Calu3 (cell line): ENCODE results near the gene CMYA5. TPM values are rescaled to one million over a fixed set of nuclear protein-coding genes. Genes with fewer than 3 reads are reported as not detected.

Experiments used
- BruUV-seq: library from RNA; stranded (reverse); fragments of 400-500 nt; replicated peaks from 2 replicates; lab custom pipeline; 2021; lab: Mats Ljungman, UMichigan
- CTCF ChIA-PET: fragments of 300-600 bp; sonication (Branson Sonifier 250); formaldehyde crosslinking; loops from one replicate; lab custom pipeline; 2022; ENCODE audit warnings: antibody characterized with exemption; lab: Charles Lee
- DNase-seq: peaks from one replicate; pipeline ENCODE4 v3.0.0; 2022
- H3K27ac Mint-ChIP-seq: one replicate; pipeline ENCODE4 v1.8.0; 2022; ENCODE audit warnings: mixed read lengths; ENCODE audit not compliant: unreplicated experiment
- H3K27me3 Mint-ChIP-seq: one replicate; pipeline ENCODE4 v1.8.0; 2022; ENCODE audit warnings: mixed read lengths; ENCODE audit not compliant: unreplicated experiment
- H3K36me3 Mint-ChIP-seq: one replicate; pipeline ENCODE4 v1.8.0; 2022; ENCODE audit warnings: mild to moderate bottlenecking, moderate library complexity, mixed read lengths; ENCODE audit not compliant: insufficient read depth, unreplicated experiment
- H3K4me1 Mint-ChIP-seq: one replicate; pipeline ENCODE4 v1.8.0; 2022; ENCODE audit warnings: mild to moderate bottlenecking, low read depth, mixed read lengths; ENCODE audit not compliant: unreplicated experiment
- H3K4me3 Mint-ChIP-seq: one replicate; pipeline ENCODE4 v1.8.0; 2022; ENCODE audit warnings: mild to moderate bottlenecking, low read depth, moderate library complexity, mixed read lengths; ENCODE audit not compliant: unreplicated experiment
- H3K9me3 Mint-ChIP-seq: one replicate; pipeline ENCODE4 v1.8.0; 2022; ENCODE audit warnings: low read depth, mixed read lengths; ENCODE audit not compliant: unreplicated experiment
- CTCF ChIP-seq: fragments of 200-600 bp; IDR thresholded peaks from one replicate; pipeline ENCODE4 v1.8.0; 2022; ENCODE audit warnings: antibody characterized with exemption; ENCODE audit not compliant: unreplicated experiment
- intact Hi-C: fragments of 100-400 bp; cut with micrococcal nuclease; formaldehyde crosslinking; loops from one replicate; pipeline ENCODE4 v1.10.0; 2022; ENCODE audit not compliant: unreplicated experiment
- total RNA-seq: library from RNA; stranded (reverse); gene quantifications from 2 replicates; pipeline ENCODE4 v1.2.3, GENCODE V29; 2022

The CMYA5 gene
- total RNA-seq, 1 experiment from 2014 or later, result 3.3 TPM

- DNase-seq, result no peak
- no peak overlapping the region for H3K27ac Mint-ChIP-seq
- intact Hi-C loops, result no loop called here
- peaks cover 11% of the 10 kb centered on the region for H3K4me1 Mint-ChIP-seq
- no TSS peak for BruUV-seq
- H3K27me3 Mint-ChIP-seq, result no peaks in the 10 kb centered on the region
- no peaks in the 10 kb centered on the region for H3K36me3 Mint-ChIP-seq
- no peaks in the 10 kb centered on the region for H3K9me3 Mint-ChIP-seq
- TF ChIP-seq CTCF, result no peak
- H3K4me3 Mint-ChIP-seq, result no peak overlapping the region
- CTCF ChIA-PET, result interaction anchor here (0.6 kb wide), 1 partner anchor 52 kb away, joined by 4 read pairs; no protein-coding TSS in a partner anchor
Measured at GRCh38 chr5:79753092-79753491, 63.5 kb downstream of the CMYA5 start.

- no peaks in the 10 kb centered on the region for H3K27me3 Mint-ChIP-seq
- BruUV-seq, result no TSS peak
- TF ChIP-seq CTCF, result no peak
- intact Hi-C loops, result no loop called here
- no peak overlapping the region for H3K27ac Mint-ChIP-seq
- no peaks in the 10 kb centered on the region for H3K9me3 Mint-ChIP-seq
- CTCF ChIA-PET, result interaction anchor here (0.6 kb wide), 1 partner anchor 53 kb away, joined by 4 read pairs; no protein-coding TSS in a partner anchor
- H3K4me3 Mint-ChIP-seq, result no peak overlapping the region
- H3K36me3 Mint-ChIP-seq, result no peaks in the 10 kb centered on the region
- peaks cover 11% of the 10 kb centered on the region for H3K4me1 Mint-ChIP-seq
- DNase-seq, result no peak
Measured at GRCh38 chr5:79753877-79754645, 64.4 kb downstream of the CMYA5 start.

- CTCF ChIA-PET, result no interaction called here
- Mint-ChIP-seq H3K9me3 (no peaks in the 10 kb centered on the region), H3K27me3 (no peaks in the 10 kb centered on the region), H3K4me1 (peaks cover 11% of the 10 kb centered on the region), H3K4me3 (no peak overlapping the region), H3K36me3 (no peaks in the 10 kb centered on the region), H3K27ac (no peak overlapping the region)
- TF ChIP-seq CTCF, result no peak
- no TSS peak for BruUV-seq
- no peak for DNase-seq
- intact Hi-C loops, result no loop called here
Measured at GRCh38 chr5:79754865-79755555, 65.4 kb downstream of the CMYA5 start.

GRCh38 chr5:79756076-79756475 lies 66.4 kb downstream of the CMYA5 start:
- Mint-ChIP-seq H3K27me3 (no peaks in the 10 kb centered on the region), H3K9me3 (no peaks in the 10 kb centered on the region), H3K4me1 (peaks cover 11% of the 10 kb centered on the region), H3K27ac (no peak overlapping the region), H3K36me3 (no peaks in the 10 kb centered on the region), H3K4me3 (no peak overlapping the region)
- no peak for TF ChIP-seq CTCF
- intact Hi-C loops, result no loop called here
- no peak for DNase-seq
- CTCF ChIA-PET, result no interaction called here
- BruUV-seq, result no TSS peak
